Activated CD4-positive, alpha-beta memory T cell treated with anti-CD3 and anti-CD28 coated beads, Interleukin-2, amount 10 ng/mL, durations not matched to agents 7 days and 5 days (primary cell): ENCODE data around the gene EEF1AKMT4. TPM values are rescaled to one million over a fixed set of nuclear protein-coding genes. Genes with fewer than 3 reads are reported as not detected.

ENCODE experiments used
- CTCF ChIA-PET: fragments of 350-600 bp; sonication (Branson Sonifier 250); formaldehyde crosslinking; loops from one replicate; lab custom pipeline; 2021; ENCODE audit warnings: antibody characterized with exemption, inconsistent platforms; lab: Charles Lee
- POLR2A ChIA-PET: fragments of 350-600 bp; sonication (Branson Sonifier 250); formaldehyde crosslinking; loops from one replicate; lab custom pipeline; 2021; ENCODE audit warnings: antibody characterized with exemption; lab: Charles Lee
- DNase-seq: peaks from one replicate; pipeline ENCODE4 v3.0.0-alpha.2; 2020
- H3K27ac Mint-ChIP-seq: one replicate; pipeline ENCODE4 v1.8.0; 2021; ENCODE audit warnings: mild to moderate bottlenecking, mixed read lengths
- H3K27me3 Mint-ChIP-seq: one replicate; pipeline ENCODE4 v1.8.0; 2021; ENCODE audit warnings: mixed read lengths
- H3K36me3 Mint-ChIP-seq: one replicate; pipeline ENCODE4 v1.8.0; 2021; ENCODE audit warnings: low read depth, mixed read lengths
- H3K4me1 Mint-ChIP-seq: one replicate; pipeline ENCODE4 v1.8.0; 2021; ENCODE audit warnings: mixed read lengths
- H3K4me3 Mint-ChIP-seq: one replicate; pipeline ENCODE4 v1.8.0; 2021; ENCODE audit warnings: mild to moderate bottlenecking, mixed read lengths
- H3K9me3 Mint-ChIP-seq: one replicate; pipeline ENCODE4 v1.8.0; 2021; ENCODE audit warnings: mixed read lengths
- total RNA-seq, 2 experiments: library from RNA; stranded (reverse); gene quantifications; one replicate each; pipeline ENCODE4 v1.2.3, GENCODE V29; 2021

EEF1AKMT4 gene
- total RNA-seq, 2 experiments from 2014 or later = 3.1 to 3.8 TPM

- H3K27ac Mint-ChIP-seq = no peak overlapping the region
- no peaks in the 10 kb centered on the region for H3K4me1 Mint-ChIP-seq
- H3K27me3 Mint-ChIP-seq = peaks cover 4% of the 10 kb centered on the region
- CTCF ChIA-PET = interaction anchor here (0.6 to 2.1 kb wide), 4 partner anchors 8 to 67 kb away, joined by 3 to 15 read pairs (median 6); no protein-coding TSS in a partner anchor
- POLR2A ChIA-PET = interaction anchor here (1.1 to 1.2 kb wide), 2 partner anchors 10 kb away, joined by 3 to 5 read pairs; no protein-coding TSS in a partner anchor
- H3K4me3 Mint-ChIP-seq = no peak overlapping the region
- H3K36me3 Mint-ChIP-seq = peaks cover 3% of the 10 kb centered on the region
- no peaks in the 10 kb centered on the region for H3K9me3 Mint-ChIP-seq
- DNase-seq = no peak
These were observed 11.7 kb upstream of the EEF1AKMT4 start for GRCh38 chr3:184237807-184238206.

GRCh38 chr3:184238246-184238818, 11.1 kb upstream of the EEF1AKMT4 start:
- POLR2A ChIA-PET = interaction anchor here (1.2 kb wide), 1 partner anchor 9 kb away, joined by 5 read pairs; no protein-coding TSS in a partner anchor
- Mint-ChIP-seq H3K4me1 (no peaks in the 10 kb centered on the region), H3K27me3 (peaks cover 1% of the 10 kb centered on the region), H3K4me3 (no peak overlapping the region), H3K9me3 (no peaks in the 10 kb centered on the region), H3K36me3 (peaks cover 6% of the 10 kb centered on the region), H3K27ac (no peak overlapping the region)
- CTCF ChIA-PET = interaction anchor here (0.6 to 2.1 kb wide), 4 partner anchors 8 to 67 kb away, joined by 3 to 15 read pairs (median 6); no protein-coding TSS in a partner anchor
- DNase-seq = no peak

GRCh38 chr3:184239221-184239620, 10.3 kb upstream of the EEF1AKMT4 start:
- DNase-seq = no peak
- ChIA-PET POLR2A (no interaction called here), CTCF (no interaction called here)
- H3K4me3 Mint-ChIP-seq = no peak overlapping the region
- no peaks in the 10 kb centered on the region for H3K9me3 Mint-ChIP-seq
- H3K27me3 Mint-ChIP-seq = peaks cover 1% of the 10 kb centered on the region
- H3K27ac Mint-ChIP-seq = no peak overlapping the region
- H3K36me3 Mint-ChIP-seq = peaks cover 8% of the 10 kb centered on the region
- H3K4me1 Mint-ChIP-seq = no peaks in the 10 kb centered on the region

GRCh38 chr3:184239708-184240107, 9.8 kb upstream of the EEF1AKMT4 start:
- H3K27ac Mint-ChIP-seq = no peak overlapping the region
- H3K4me3 Mint-ChIP-seq = no peak overlapping the region
- DNase-seq = no peak
- H3K27me3 Mint-ChIP-seq = peaks cover 1% of the 10 kb centered on the region
- no peaks in the 10 kb centered on the region for H3K9me3 Mint-ChIP-seq
- POLR2A ChIA-PET = interaction anchor here (1.0 to 1.6 kb wide), 2 partner anchors 10 to 12 kb away, joined by 3 to 6 read pairs; partner anchors contain the start of gene VWA5B2
- H3K36me3 Mint-ChIP-seq = peaks cover 12% of the 10 kb centered on the region
- CTCF ChIA-PET = interaction anchor here (0.9 to 1.5 kb wide), 4 partner anchors 10 to 345 kb away, joined by 3 to 8 read pairs (median 6); partner anchors contain the start of gene EEF1AKMT4
- no peaks in the 10 kb centered on the region for H3K4me1 Mint-ChIP-seq

GRCh38 chr3:184240384-184241140, 8.9 kb upstream of the EEF1AKMT4 start:
- Mint-ChIP-seq H3K4me3 (no peak overlapping the region), H3K27me3 (peaks cover 1% of the 10 kb centered on the region), H3K27ac (no peak overlapping the region), H3K36me3 (peaks cover 18% of the 10 kb centered on the region), H3K9me3 (no peaks in the 10 kb centered on the region), H3K4me1 (peaks cover 2% of the 10 kb centered on the region)
- no peak for DNase-seq
- CTCF ChIA-PET = interaction anchor here (0.9 to 1.5 kb wide), 4 partner anchors 9 to 345 kb away, joined by 3 to 8 read pairs (median 6); partner anchors contain the start of gene EEF1AKMT4
- POLR2A ChIA-PET = interaction anchor here (0.9 to 1.6 kb wide), 3 partner anchors 11 to 19 kb away, joined by 3 to 6 read pairs (median 3); partner anchors contain the start of gene VWA5B2

GRCh38 chr3:184241141-184241446, 8.4 kb upstream of the EEF1AKMT4 start:
- H3K4me3 Mint-ChIP-seq = no peak overlapping the region
- H3K9me3 Mint-ChIP-seq = no peaks in the 10 kb centered on the region
- no peak for DNase-seq
- ChIA-PET CTCF (interaction anchor here (1.1 to 1.5 kb wide), 3 partner anchors 9 to 346 kb away, joined by 4 to 8 read pairs (median 8); partner anchors contain the start of gene EEF1AKMT4), POLR2A (interaction anchor here (0.9 to 1.6 kb wide), 2 partner anchors 13 to 19 kb away, joined by 3 to 6 read pairs; no protein-coding TSS in a partner anchor)
- peaks cover 2% of the 10 kb centered on the region for H3K4me1 Mint-ChIP-seq
- peaks cover 1% of the 10 kb centered on the region for H3K27me3 Mint-ChIP-seq
- no peak overlapping the region for H3K27ac Mint-ChIP-seq
- H3K36me3 Mint-ChIP-seq = peaks cover 18% of the 10 kb centered on the region

GRCh38 chr3:184241447-184242296, 7.8 kb upstream of the EEF1AKMT4 start:
- no peak for DNase-seq
- H3K27me3 Mint-ChIP-seq = peaks cover 1% of the 10 kb centered on the region
- H3K27ac Mint-ChIP-seq = no peak overlapping the region
- ChIA-PET CTCF (interaction anchor here (0.8 to 1.5 kb wide), 2 partner anchors 346 kb away, joined by 3 to 4 read pairs; no protein-coding TSS in a partner anchor), POLR2A (no interaction called here)
- no peak overlapping the region for H3K4me3 Mint-ChIP-seq
- peaks cover 2% of the 10 kb centered on the region for H3K4me1 Mint-ChIP-seq
- no peaks in the 10 kb centered on the region for H3K9me3 Mint-ChIP-seq
- peaks cover 18% of the 10 kb centered on the region for H3K36me3 Mint-ChIP-seq

GRCh38 chr3:184242297-184242685, 7.2 kb upstream of the EEF1AKMT4 start:
- peaks cover 1% of the 10 kb centered on the region for H3K27me3 Mint-ChIP-seq
- peaks cover 2% of the 10 kb centered on the region for H3K4me1 Mint-ChIP-seq
- CTCF ChIA-PET = interaction anchor here (0.8 kb wide), 2 partner anchors 15 to 347 kb away, joined by 3 to 4 read pairs; no protein-coding TSS in a partner anchor
- H3K36me3 Mint-ChIP-seq = peaks cover 18% of the 10 kb centered on the region
- POLR2A ChIA-PET = no interaction called here
- no peak for DNase-seq
- H3K4me3 Mint-ChIP-seq = no peak overlapping the region
- no peaks in the 10 kb centered on the region for H3K9me3 Mint-ChIP-seq
- no peak overlapping the region for H3K27ac Mint-ChIP-seq

GRCh38 chr3:184248454-184249411, 739 bp upstream of the EEF1AKMT4 start, which contains the start of gene ALG3:
TSS of gene ALG3 (minus strand) at chr3:184248962. CDS start at chr3:184248940, 22 bp downstream.
- Mint-ChIP-seq H3K27me3 (no peaks in the 10 kb centered on the region), H3K27ac (peak within 1 kb of the TSS; percentile 89), H3K4me1 (peaks cover 17% of the 10 kb centered on the region), H3K4me3 (peak within 1 kb of the TSS; percentile 83), H3K9me3 (no peaks in the 10 kb centered on the region), H3K36me3 (peaks cover 12% of the 10 kb centered on the region)
- ChIA-PET POLR2A (interaction anchor here (0.7 to 1.9 kb wide), 4 partner anchors 11 to 114 kb away, joined by 3 to 9 read pairs (median 4); partner anchors contain the start of gene EIF2B5), CTCF (interaction anchor here (1.0 to 1.9 kb wide), 4 partner anchors 21 to 364 kb away, joined by 3 to 8 read pairs (median 5); partner anchors contain the start of gene PARL)
- DNase-seq = peak; percentile 88

- ChIA-PET POLR2A (interaction anchor here (0.8 to 1.9 kb wide), 7 partner anchors 11 to 116 kb away, joined by 3 to 10 read pairs (median 4); partner anchors contain the start of genes CAMK2N2 and EIF2B5), CTCF (interaction anchor here (0.6 to 1.4 kb wide), 28 partner anchors 10 to 375 kb away, joined by 3 to 24 read pairs (median 3); partner anchors contain the start of genes ABCF3, EIF2B5 and PARL)
- Mint-ChIP-seq H3K27me3 (no peaks in the 10 kb centered on the region), H3K4me1 (peaks cover 15% of the 10 kb centered on the region), H3K4me3 (peak overlapping the region; percentile 83), H3K9me3 (no peaks in the 10 kb centered on the region), H3K36me3 (no peaks in the 10 kb centered on the region), H3K27ac (peak overlapping the region; percentile 89)
- DNase-seq = peak; percentile 90
These were observed 826 bp downstream of the EEF1AKMT4 start for GRCh38 chr3:184250167-184250828.
